HEK293 (cell line): ENCODE data around the gene ISG15.

Experiments used
- CTCF ChIA-PET: fragments of 350-600 bp; formaldehyde crosslinking; extraction: SDS; loops from one replicate; lab custom pipeline; 2021; ENCODE audit warnings: antibody characterized with exemption; lab: Yijun Ruan, JAX
- POLR2A ChIA-PET: fragments of 300-600 bp; formaldehyde crosslinking; extraction: SDS; loops from one replicate; lab custom pipeline; 2020; ENCODE audit warnings: antibody characterized with exemption, inconsistent platforms; lab: Yijun Ruan, JAX
- H3K27ac ChIP-seq: fragments of 200-500 bp; sonication (Bioruptor generic); 2 replicates; pipeline ENCODE4 v1.5.1; 2014; ENCODE audit warnings: low read depth, low read length, control low read depth, inconsistent platforms; ENCODE audit errors: extremely low read depth
- H3K36me3 ChIP-seq, 2 experiments: fragments of 200-500 bp in 1 of 2; sonication (Bioruptor generic) in 1 of 2; 1 replicate in 1 of 2; 2 replicates in 1 of 2; pipeline ENCODE4 v1.5.1; 2014 to 2017; ENCODE audit warnings: inconsistent platforms in 2 of 2, low read length in 2 of 2; ENCODE audit not compliant: control insufficient read depth in 2 of 2, insufficient read depth in 1 of 2
- H3K4me1 ChIP-seq: fragments of 200-500 bp; sonication (Bioruptor generic); 2 replicates; pipeline ENCODE4 v1.5.1; 2014; ENCODE audit warnings: mild to moderate bottlenecking, low read length, inconsistent platforms; ENCODE audit not compliant: control insufficient read depth, insufficient read depth
- H3K4me3 ChIP-seq: 2 replicates; pipeline ENCODE4 v1.5.1; 2011; ENCODE audit warnings: low read depth, mild to moderate bottlenecking, control low read depth, low read length, moderate library complexity
- H3K9me3 ChIP-seq: fragments of 200-500 bp; sonication (Bioruptor generic); 2 replicates; pipeline ENCODE4 v1.5.1; 2014; ENCODE audit warnings: low read depth, low read length, inconsistent platforms; ENCODE audit not compliant: control insufficient read depth, insufficient read depth
- HIC1 ChIP-seq: fragments of 450-650 bp; formaldehyde crosslinking; IDR thresholded peaks from 2 replicates; pipeline ENCODE4 v1.5.1; 2016; ENCODE audit warnings: missing biosample characterization, missing genetic modification characterization
- SP7 ChIP-seq: fragments of 450-650 bp; formaldehyde crosslinking; IDR thresholded peaks from 2 replicates; pipeline ENCODE4 v1.5.1; 2016; ENCODE audit warnings: missing biosample characterization, missing genetic modification characterization
- ZBTB49 ChIP-seq: fragments of 450-650 bp; formaldehyde crosslinking; IDR thresholded peaks from 2 replicates; pipeline ENCODE4 v1.5.1; 2016; ENCODE audit warnings: missing biosample characterization, missing genetic modification characterization, low read depth
- ZNF16 ChIP-seq: fragments of 450-650 bp; formaldehyde crosslinking; IDR thresholded peaks from 2 replicates; pipeline ENCODE4 v1.5.1; 2016; ENCODE audit warnings: low read depth, missing biosample characterization, missing genetic modification characterization
- ZNF18 ChIP-seq: fragments of 450-650 bp; formaldehyde crosslinking; IDR thresholded peaks from 2 replicates; pipeline ENCODE4 v1.5.1; 2016; ENCODE audit warnings: missing biosample characterization, missing genetic modification characterization
- ZNF621 ChIP-seq: fragments of 450-650 bp; formaldehyde crosslinking; IDR thresholded peaks from 2 replicates; pipeline ENCODE4 v1.5.1; 2017; ENCODE audit warnings: missing biosample characterization, missing genetic modification characterization
- ZNF629 ChIP-seq: fragments of 450-650 bp; formaldehyde crosslinking; IDR thresholded peaks from 2 replicates; pipeline ENCODE4 v1.5.1; 2017; ENCODE audit warnings: missing biosample characterization, missing genetic modification characterization
- ZNF677 ChIP-seq: fragments of 450-650 bp; IDR thresholded peaks from 2 replicates; pipeline ENCODE4 v1.5.0; 2018; ENCODE audit warnings: missing biosample characterization, mild to moderate bottlenecking, missing genetic modification characterization, moderate library complexity
- ZSCAN4 ChIP-seq: fragments of 450-650 bp; formaldehyde crosslinking; IDR thresholded peaks from 2 replicates; pipeline ENCODE4 v1.5.1; 2017; ENCODE audit warnings: missing biosample characterization, missing genetic modification characterization
- TF ChIP-seq, protein P1 (sequence below): fragments of 450-650 bp; formaldehyde crosslinking; IDR thresholded peaks from 2 replicates; pipeline ENCODE4 v1.5.1; 2016; ENCODE audit warnings: missing biosample characterization, missing genetic modification characterization

ISG15 gene

GRCh38 chr1:1024771-1025699 lies 11.7 kb downstream of the ISG15 start (continued):
- TF ChIP-seq, protein P1, sequence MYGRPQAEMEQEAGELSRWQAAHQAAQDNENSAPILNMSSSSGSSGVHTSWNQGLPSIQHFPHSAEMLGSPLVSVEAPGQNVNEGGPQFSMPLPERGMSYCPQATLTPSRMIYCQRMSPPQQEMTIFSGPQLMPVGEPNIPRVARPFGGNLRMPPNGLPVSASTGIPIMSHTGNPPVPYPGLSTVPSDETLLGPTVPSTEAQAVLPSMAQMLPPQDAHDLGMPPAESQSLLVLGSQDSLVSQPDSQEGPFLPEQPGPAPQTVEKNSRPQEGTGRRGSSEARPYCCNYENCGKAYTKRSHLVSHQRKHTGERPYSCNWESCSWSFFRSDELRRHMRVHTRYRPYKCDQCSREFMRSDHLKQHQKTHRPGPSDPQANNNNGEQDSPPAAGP (tag by site-specific recombination): 0 out of 2 replicates have a peak, but pooled peaks have one; percentile 23
- TF ChIP-seq HIC1 (tag by site-specific recombination): peak; percentile 74; the same call in 1 of the 2 replicates

DNA sequence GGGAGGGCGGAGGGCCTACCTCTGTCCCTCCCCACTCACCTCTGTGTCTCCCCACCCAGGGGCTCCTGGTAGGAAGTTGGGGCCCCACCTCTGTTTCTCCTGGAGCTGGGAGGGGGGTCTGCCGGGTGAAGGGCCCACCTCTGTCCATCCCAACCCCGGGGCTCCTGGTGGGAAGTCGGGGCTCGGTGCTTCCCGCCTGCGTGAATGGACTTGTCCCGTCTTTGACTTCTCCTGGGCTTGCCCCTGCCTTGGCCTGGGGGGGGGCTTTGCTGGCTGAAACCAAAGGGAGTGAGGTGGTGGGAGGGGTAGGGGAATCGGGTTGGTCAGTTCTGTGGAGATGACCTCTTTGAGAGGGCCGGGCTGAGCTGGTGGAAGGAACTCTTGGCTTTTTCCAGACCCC lies 12.4 kb downstream of the ISG15 start:
- Histone ChIP-seq H3K9me3 (no peaks in the 10 kb centered on the region), H3K4me1 (peaks cover 3% of the 10 kb centered on the region; the same call in 1 of the 2 replicates), H3K27ac (no peak overlapping the region), H3K36me3 (peaks cover 0 to 50% of the 10 kb centered on the region in 2 experiments; a peak in 1 of 3 replicates), H3K4me3 (no peak overlapping the region)
- POLR2A ChIA-PET: interaction anchor here (0.8 to 0.9 kb wide), 2 partner anchors 12 to 24 kb away, joined by 3 to 7 read pairs; partner anchors contain the start of gene ISG15
- no peak for TF ChIP-seq SP7 (tag by site-specific recombination)
- no peak for TF ChIP-seq ZNF16 (tag by site-specific recombination)
- TF ChIP-seq ZBTB49 (tag by site-specific recombination): no peak
- TF ChIP-seq ZNF621: no peak
- TF ChIP-seq ZSCAN4: no peak
- no peak for TF ChIP-seq ZNF629 (tag by site-specific recombination)
- TF ChIP-seq ZNF18: no peak
- no peak for TF ChIP-seq ZNF677 (tag by site-specific recombination)
- TF ChIP-seq, all 188 proteins: peak for 0
- CTCF ChIA-PET: interaction anchor here (0.5 kb wide), 1 partner anchor 22 kb away, joined by 3 read pairs; no protein-coding TSS in a partner anchor
